Esophagus squamous epithelium (tissue), 4 donors: ENCODE data around the gene EPN3.

Experiments used
- POLR2A ChIP-seq, 4 donors: fragments of 450-650 bp; IDR thresholded peaks; one replicate each; pipeline ENCODE4 v1.6.1; 2017; ENCODE audit warnings: antibody characterized with exemption in 4 of 4, mild to moderate bottlenecking in 4 of 4, moderate library complexity in 3 of 4
- TF ChIP-seq, protein P1 (sequence below), 6 experiments: fragments of 450-650 bp in 4 of 6; fragments of 200-600 bp in 2 of 6; sonication (generic) in 2 of 6; IDR thresholded peaks; one replicate each; pipeline ENCODE4 v1.5.1; 2016 to 2019; ENCODE audit warnings: antibody characterized with exemption in 6 of 6, mild to moderate bottlenecking in 4 of 6, moderate library complexity in 4 of 6

- TF ChIP-seq POLR2A (IDR thresholded peaks at IDR 0.05): no peak
- TF ChIP-seq, protein P1, sequence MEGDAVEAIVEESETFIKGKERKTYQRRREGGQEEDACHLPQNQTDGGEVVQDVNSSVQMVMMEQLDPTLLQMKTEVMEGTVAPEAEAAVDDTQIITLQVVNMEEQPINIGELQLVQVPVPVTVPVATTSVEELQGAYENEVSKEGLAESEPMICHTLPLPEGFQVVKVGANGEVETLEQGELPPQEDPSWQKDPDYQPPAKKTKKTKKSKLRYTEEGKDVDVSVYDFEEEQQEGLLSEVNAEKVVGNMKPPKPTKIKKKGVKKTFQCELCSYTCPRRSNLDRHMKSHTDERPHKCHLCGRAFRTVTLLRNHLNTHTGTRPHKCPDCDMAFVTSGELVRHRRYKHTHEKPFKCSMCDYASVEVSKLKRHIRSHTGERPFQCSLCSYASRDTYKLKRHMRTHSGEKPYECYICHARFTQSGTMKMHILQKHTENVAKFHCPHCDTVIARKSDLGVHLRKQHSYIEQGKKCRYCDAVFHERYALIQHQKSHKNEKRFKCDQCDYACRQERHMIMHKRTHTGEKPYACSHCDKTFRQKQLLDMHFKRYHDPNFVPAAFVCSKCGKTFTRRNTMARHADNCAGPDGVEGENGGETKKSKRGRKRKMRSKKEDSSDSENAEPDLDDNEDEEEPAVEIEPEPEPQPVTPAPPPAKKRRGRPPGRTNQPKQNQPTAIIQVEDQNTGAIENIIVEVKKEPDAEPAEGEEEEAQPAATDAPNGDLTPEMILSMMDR (IDR thresholded peaks at IDR 0.05): no peak
Measured at GRCh38 chr17:50569592-50569991, 37.1 kb downstream of the EPN3 start.
